CD4-positive, CD25-positive, alpha-beta regulatory T cell (primary cell): Measurements from ENCODE around the gene NFE2L1. TPM values are rescaled to one million over a fixed set of nuclear protein-coding genes. Genes with fewer than 3 reads are reported as not detected.
"Not testable (repeated sequence)": the region's sequence is repeated elsewhere in the genome, so short reads cannot be mapped to it uniquely, and the experiment has no call there.

Source experiments
- ATAC-seq, 2 donors: fragments of 150-1000 bp; cut with Tn5 transposase; one replicate each; pipeline ENCODE4 v1.10.0; 2021; ENCODE audit warnings: low read depth in 2 of 2, moderate number of reproducible peaks in 2 of 2, moderate library complexity in 1 of 2
- DNase-seq, 3 donors: peaks; one replicate each; pipeline versions ENCODE4 v3.0.0 to v3.0.0-alpha.2; 2012 to 2022; ENCODE audit warnings: mixed read lengths in 1 of 3
- H3K27ac ChIP-seq: one replicate; pipeline ENCODE4 v1.7.0; 2013; ENCODE audit warnings: mild to moderate bottlenecking, low read length; ENCODE audit not compliant: insufficient read depth, poor library complexity, severe bottlenecking
- H3K27me3 ChIP-seq: one replicate; pipeline ENCODE4 v1.7.0; 2013; ENCODE audit warnings: low read length; ENCODE audit not compliant: control insufficient read depth, insufficient read depth
- H3K36me3 ChIP-seq: one replicate; pipeline ENCODE4 v1.7.0; 2013; ENCODE audit warnings: mild to moderate bottlenecking, low read length, moderate library complexity; ENCODE audit not compliant: control insufficient read depth, insufficient read depth
- H3K4me1 ChIP-seq: 2 replicates; pipeline ENCODE4 v1.7.0; 2013; ENCODE audit warnings: mild to moderate bottlenecking, low read length; ENCODE audit not compliant: insufficient read depth, control insufficient read depth, poor library complexity, severe bottlenecking
- H3K4me3 ChIP-seq: one replicate; pipeline ENCODE4 v1.7.0; 2013; ENCODE audit warnings: low read depth, mild to moderate bottlenecking, low read length, moderate library complexity
- H3K9me3 ChIP-seq, 2 experiments: 1 replicate in 1 of 2; 2 replicates in 1 of 2; pipeline ENCODE4 v1.7.0; 2013; ENCODE audit warnings: low read length in 2 of 2, mild to moderate bottlenecking in 1 of 2, moderate library complexity in 1 of 2; ENCODE audit not compliant: control insufficient read depth in 2 of 2
- H3K27ac Mint-ChIP-seq, 3 donors: one replicate each; pipeline ENCODE4 v1.8.0; 2020 to 2022; ENCODE audit warnings: mild to moderate bottlenecking in 3 of 3, mixed read lengths in 3 of 3, moderate library complexity in 2 of 3
- H3K27me3 Mint-ChIP-seq: one replicate; pipeline ENCODE4 v1.8.0; 2022; ENCODE audit warnings: mild to moderate bottlenecking, mixed read lengths
- H3K36me3 Mint-ChIP-seq: one replicate; pipeline ENCODE4 v1.8.0; 2020; ENCODE audit warnings: mixed read lengths
- H3K4me1 Mint-ChIP-seq, 4 donors: one replicate each; pipeline ENCODE4 v1.8.0; 2020 to 2022; ENCODE audit warnings: mixed read lengths in 4 of 4, mild to moderate bottlenecking in 1 of 4
- H3K4me3 Mint-ChIP-seq, 4 donors: one replicate each; pipeline ENCODE4 v1.8.0; 2020 to 2022; ENCODE audit warnings: mild to moderate bottlenecking in 4 of 4, mixed read lengths in 4 of 4, moderate library complexity in 3 of 4
- H3K9me3 Mint-ChIP-seq, 7 donors: one replicate each; pipeline ENCODE4 v1.8.0; 2020 to 2022; ENCODE audit warnings: mixed read lengths in 7 of 7, mild to moderate bottlenecking in 3 of 7, moderate library complexity in 2 of 7
- polyA plus RNA-seq, 4 donors: library from polyadenylated mRNA; unstranded; fragments of 300-500 nt; fragmentation: Illumina TruSeq; gene quantifications; one replicate each; pipeline ENCODE4 v1.2.3, GENCODE V29; 2021
- total RNA-seq: library from RNA; stranded (reverse); gene quantifications from one replicate; pipeline ENCODE4 v1.2.3, GENCODE V29; 2022

Gene NFE2L1
- total and polyA plus RNA-seq, 5 donors from 2014 or later = 6.7 to 41.0 (median 7.3) TPM

GRCh38 chr17:48014595-48015111 is 33.5 kb upstream of the NFE2L1 start:
- Mint-ChIP-seq H3K36me3 (no peaks in the 10 kb centered on the region), H3K27ac (peak overlapping the region in 1 of 3 donors; percentile 67), H3K4me3 (no peak overlapping the region), H3K27me3 (peaks cover 73% of the 10 kb centered on the region), H3K9me3 (peaks cover 0 to 1% (median 0%) of the 10 kb centered on the region in 7 donors), H3K4me1 (peaks cover 0 to 19% (median 13%) of the 10 kb centered on the region in 4 donors)
- H3K4me3 ChIP-seq = no peak overlapping the region
- H3K27ac ChIP-seq = no peak overlapping the region
- H3K36me3 ChIP-seq = no peaks in the 10 kb centered on the region
- H3K9me3 ChIP-seq = no peaks in the 10 kb centered on the region
- DNase-seq = no peak
- peaks cover 26% of the 10 kb centered on the region for H3K27me3 ChIP-seq
- no peak for ATAC-seq
- peaks cover 16% of the 10 kb centered on the region for H3K4me1 ChIP-seq

- Mint-ChIP-seq H3K36me3 (no peaks in the 10 kb centered on the region), H3K9me3 (peaks cover 0 to 1% (median 0%) of the 10 kb centered on the region in 7 donors), H3K27ac (no peak overlapping the region), H3K4me1 (peaks cover 0 to 19% (median 12%) of the 10 kb centered on the region in 4 donors), H3K4me3 (no peak overlapping the region), H3K27me3 (peaks cover 74% of the 10 kb centered on the region)
- Histone ChIP-seq H3K27me3 (peaks cover 20% of the 10 kb centered on the region), H3K4me3 (no peak overlapping the region), H3K27ac (no peak overlapping the region), H3K36me3 (no peaks in the 10 kb centered on the region), H3K9me3 (no peaks in the 10 kb centered on the region), H3K4me1 (peaks cover 16% of the 10 kb centered on the region)
- ATAC-seq (no peak), DNase-seq (no peak)
Measured at GRCh38 chr17:48016112-48016511, 32.0 kb upstream of the NFE2L1 start.

GRCh38 chr17:48017817-48018158 is 30.4 kb upstream of the NFE2L1 start:
- peaks cover 16% of the 10 kb centered on the region for H3K27me3 ChIP-seq
- H3K4me3 Mint-ChIP-seq, ATAC-seq, H3K4me1 ChIP-seq, H3K36me3 Mint-ChIP-seq, H3K36me3 ChIP-seq, H3K4me3 ChIP-seq, H3K4me1 Mint-ChIP-seq, H3K9me3 ChIP-seq, DNase-seq, H3K9me3 Mint-ChIP-seq, H3K27ac ChIP-seq, H3K27ac Mint-ChIP-seq: not testable (repeated sequence)
- peaks cover 61% of the 10 kb centered on the region for H3K27me3 Mint-ChIP-seq

- Mint-ChIP-seq H3K27me3 (peaks cover 44% of the 10 kb centered on the region), H3K4me1 (peaks cover 6 to 39% (median 27%) of the 10 kb centered on the region in 4 donors), H3K4me3 (peak overlapping the region in 1 of 4 donors; percentile 39), H3K27ac (no peak overlapping the region), H3K36me3 (no peaks in the 10 kb centered on the region), H3K9me3 (peaks cover 0 to 2% (median 0%) of the 10 kb centered on the region in 7 donors)
- Histone ChIP-seq H3K27me3 (peaks cover 4% of the 10 kb centered on the region), H3K4me3 (no peak overlapping the region), H3K9me3 (no peaks in the 10 kb centered on the region), H3K27ac (no peak overlapping the region), H3K36me3 (no peaks in the 10 kb centered on the region), H3K4me1 (peaks cover 39% of the 10 kb centered on the region)
- no peak for ATAC-seq
- no peak for DNase-seq
Measured at GRCh38 chr17:48021934-48022333, 26.2 kb upstream of the NFE2L1 start.

GRCh38 chr17:48022901-48023300 is 25.3 kb upstream of the NFE2L1 start:
- Mint-ChIP-seq H3K4me1 (peaks cover 6 to 38% (median 23%) of the 10 kb centered on the region in 4 donors), H3K36me3 (no peaks in the 10 kb centered on the region), H3K4me3 (peak overlapping the region; percentile 19 to 73 (median 37)), H3K27me3 (peaks cover 44% of the 10 kb centered on the region), H3K27ac (peak overlapping the region in 1 of 3 donors; percentile 76), H3K9me3 (peaks cover 0 to 2% (median 0%) of the 10 kb centered on the region in 7 donors)
- no peaks in the 10 kb centered on the region for H3K9me3 ChIP-seq
- H3K4me3 ChIP-seq = no peak overlapping the region
- ATAC-seq = no peak
- H3K27me3 ChIP-seq = peaks cover 4% of the 10 kb centered on the region
- H3K27ac ChIP-seq = no peak overlapping the region
- no peak for DNase-seq
- H3K4me1 ChIP-seq = peaks cover 34% of the 10 kb centered on the region
- H3K36me3 ChIP-seq = no peaks in the 10 kb centered on the region

GRCh38 chr17:48023400-48024148 is 24.6 kb upstream of the NFE2L1 start:
- H3K4me1 ChIP-seq = peaks cover 34% of the 10 kb centered on the region
- H3K27me3 ChIP-seq = peaks cover 4% of the 10 kb centered on the region
- ATAC-seq = no peak
- H3K9me3 ChIP-seq = no peaks in the 10 kb centered on the region
- H3K4me3 ChIP-seq = no peak overlapping the region
- Mint-ChIP-seq H3K27me3 (peaks cover 40% of the 10 kb centered on the region), H3K9me3 (peaks cover 0 to 2% (median 0%) of the 10 kb centered on the region in 7 donors), H3K4me1 (peaks cover 6 to 38% (median 23%) of the 10 kb centered on the region in 4 donors), H3K4me3 (peak overlapping the region; percentile 71 to 93 (median 82)), H3K36me3 (no peaks in the 10 kb centered on the region), H3K27ac (peak overlapping the region in 2 of 3 donors; percentile 9 to 67)
- peak overlapping the region; percentile 70 for H3K27ac ChIP-seq
- no peaks in the 10 kb centered on the region for H3K36me3 ChIP-seq
- DNase-seq = peak; percentile 22 to 75 (median 24)

GRCh38 chr17:48024149-48025039 is 23.8 kb upstream of the NFE2L1 start:
- peak; percentile 24 to 79 (median 55) for DNase-seq
- no peaks in the 10 kb centered on the region for H3K36me3 Mint-ChIP-seq
- Histone ChIP-seq H3K9me3 (no peaks in the 10 kb centered on the region), H3K4me3 (peak overlapping the region; percentile 86), H3K4me1 (peaks cover 34% of the 10 kb centered on the region), H3K27me3 (no peaks in the 10 kb centered on the region), H3K36me3 (no peaks in the 10 kb centered on the region), H3K27ac (peak overlapping the region; percentile 70)
- H3K4me3 Mint-ChIP-seq = peak overlapping the region; percentile 86 to 95 (median 92)
- peak; percentile 1 to 4 for ATAC-seq
- peaks cover 0 to 2% (median 0%) of the 10 kb centered on the region in 7 donors for H3K9me3 Mint-ChIP-seq
- H3K27ac Mint-ChIP-seq = peak overlapping the region; percentile 34 to 93 (median 87)
- peaks cover 6 to 38% (median 23%) of the 10 kb centered on the region in 4 donors for H3K4me1 Mint-ChIP-seq
- H3K27me3 Mint-ChIP-seq = peaks cover 45% of the 10 kb centered on the region
